ENCODE data around the gene SLC35F5.
A peak's percentile ranks its signal among the peaks of the same experiment; 100 is the strongest.

The SLC35F5 gene, protein sequence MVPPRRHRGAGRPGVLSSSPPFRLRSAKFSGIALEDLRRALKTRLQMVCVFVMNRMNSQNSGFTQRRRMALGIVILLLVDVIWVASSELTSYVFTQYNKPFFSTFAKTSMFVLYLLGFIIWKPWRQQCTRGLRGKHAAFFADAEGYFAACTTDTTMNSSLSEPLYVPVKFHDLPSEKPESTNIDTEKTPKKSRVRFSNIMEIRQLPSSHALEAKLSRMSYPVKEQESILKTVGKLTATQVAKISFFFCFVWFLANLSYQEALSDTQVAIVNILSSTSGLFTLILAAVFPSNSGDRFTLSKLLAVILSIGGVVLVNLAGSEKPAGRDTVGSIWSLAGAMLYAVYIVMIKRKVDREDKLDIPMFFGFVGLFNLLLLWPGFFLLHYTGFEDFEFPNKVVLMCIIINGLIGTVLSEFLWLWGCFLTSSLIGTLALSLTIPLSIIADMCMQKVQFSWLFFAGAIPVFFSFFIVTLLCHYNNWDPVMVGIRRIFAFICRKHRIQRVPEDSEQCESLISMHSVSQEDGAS

DNA sequence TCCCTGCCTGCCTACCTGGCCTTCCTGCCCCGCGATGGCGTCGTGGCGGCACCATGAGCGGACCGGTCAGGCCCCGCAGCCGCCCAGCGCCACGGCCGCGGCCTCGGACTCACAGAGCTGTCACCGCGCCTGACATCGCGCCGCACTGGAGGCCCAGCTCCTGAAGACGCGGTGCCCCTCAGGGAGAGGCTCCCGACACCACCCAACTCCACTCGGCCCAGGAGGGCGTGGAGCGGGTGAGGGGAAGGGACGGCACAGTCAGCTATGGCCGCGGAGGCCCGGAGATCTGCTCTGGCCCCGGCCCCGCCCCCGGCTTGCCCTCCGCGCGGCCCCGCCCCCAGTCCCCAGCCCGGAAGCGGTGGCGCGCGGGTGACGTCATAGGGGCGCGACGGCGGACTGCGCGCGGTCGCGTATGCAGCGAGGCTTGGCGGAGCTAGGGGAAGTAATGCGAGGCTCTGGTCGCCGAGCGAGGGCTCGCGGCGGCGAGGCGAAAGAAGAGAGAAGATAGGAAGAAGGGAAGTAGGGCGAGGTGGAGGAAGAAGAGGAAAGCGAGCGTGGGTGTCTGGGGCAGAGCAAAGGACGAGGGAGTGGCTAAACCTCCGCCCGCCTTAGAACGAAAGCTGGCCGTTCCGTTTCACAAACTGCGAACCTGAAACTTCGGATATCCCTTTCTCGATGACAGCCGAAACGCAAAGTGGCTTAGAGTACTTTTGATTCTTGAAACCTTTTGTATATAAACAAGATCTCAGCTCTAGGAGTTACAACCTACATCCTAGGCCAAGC, at the start of gene SLC35F5:
Gene SLC35F5 (minus strand): TSS at position 288 of the 783 bp plus-strand sequence. CDS start 233 bp downstream, at position 55.
- Histone ChIP-seq H3K27ac (ENCODE audit: low read length) (peak within 1 kb of the TSS; percentile 95), H3K79me2 (ENCODE audit: low read length) (peaks cover 22% of the 10 kb centered on the region), H3K4me1 (ENCODE audit: low read length) (peaks cover 29% of the 10 kb centered on the region), H4K20me1 (ENCODE audit: insufficient read depth, low read length) (no peaks in the 10 kb centered on the region), H3K4me3 (ENCODE audit: low read length) (peak within 1 kb of the TSS; percentile 97), H3K36me3 (replicated peaks; ENCODE audit: low read depth, low read length) (peaks cover 6% of the 10 kb centered on the region), H3K27me3 (ENCODE audit: low read depth, low read length) (no peaks in the 10 kb centered on the region), H3K9ac (ENCODE audit: low read length) (peak within 1 kb of the TSS; percentile 92), H2AFZ (ENCODE audit: low read depth, low read length) (peak within 1 kb of the TSS; percentile 66; the same call in 1 of the 2 replicates), H3K4me2 (ENCODE audit: low read length) (peak within 1 kb of the TSS; percentile 82), H3K9me3 (ENCODE audit: insufficient read depth, low read length) (no peaks in the 10 kb centered on the region)
- TF ChIP-seq, protein P1, sequence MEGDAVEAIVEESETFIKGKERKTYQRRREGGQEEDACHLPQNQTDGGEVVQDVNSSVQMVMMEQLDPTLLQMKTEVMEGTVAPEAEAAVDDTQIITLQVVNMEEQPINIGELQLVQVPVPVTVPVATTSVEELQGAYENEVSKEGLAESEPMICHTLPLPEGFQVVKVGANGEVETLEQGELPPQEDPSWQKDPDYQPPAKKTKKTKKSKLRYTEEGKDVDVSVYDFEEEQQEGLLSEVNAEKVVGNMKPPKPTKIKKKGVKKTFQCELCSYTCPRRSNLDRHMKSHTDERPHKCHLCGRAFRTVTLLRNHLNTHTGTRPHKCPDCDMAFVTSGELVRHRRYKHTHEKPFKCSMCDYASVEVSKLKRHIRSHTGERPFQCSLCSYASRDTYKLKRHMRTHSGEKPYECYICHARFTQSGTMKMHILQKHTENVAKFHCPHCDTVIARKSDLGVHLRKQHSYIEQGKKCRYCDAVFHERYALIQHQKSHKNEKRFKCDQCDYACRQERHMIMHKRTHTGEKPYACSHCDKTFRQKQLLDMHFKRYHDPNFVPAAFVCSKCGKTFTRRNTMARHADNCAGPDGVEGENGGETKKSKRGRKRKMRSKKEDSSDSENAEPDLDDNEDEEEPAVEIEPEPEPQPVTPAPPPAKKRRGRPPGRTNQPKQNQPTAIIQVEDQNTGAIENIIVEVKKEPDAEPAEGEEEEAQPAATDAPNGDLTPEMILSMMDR (IDR thresholded peaks at IDR 0.05; ENCODE audit: low read depth, low read length), result no peak
- no peak for TF ChIP-seq EZH2phosphoT487 (IDR thresholded peaks at IDR 0.05; ENCODE audit: low read depth)

DNA sequence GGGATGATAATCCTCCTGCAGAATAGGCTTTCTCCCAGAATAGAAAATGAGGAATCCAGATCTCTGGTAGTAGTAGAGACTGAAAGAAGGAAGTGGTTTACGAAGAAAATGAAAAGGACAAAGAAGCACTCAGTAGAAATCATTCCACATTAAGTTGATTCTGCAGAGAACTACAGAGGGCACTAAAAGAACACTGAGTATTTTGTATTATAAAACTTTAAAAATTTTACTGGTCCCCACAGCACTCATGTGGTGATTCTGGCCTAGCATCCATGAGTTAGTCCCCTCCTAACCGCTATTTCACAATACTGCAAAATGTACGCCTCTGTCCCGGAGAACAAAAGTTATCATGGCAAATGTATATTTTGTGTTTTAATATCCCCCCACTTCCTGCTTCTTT, 42.9 kb upstream of the SLC35F5 start:
- Histone ChIP-seq H3K9me3 (ENCODE audit: insufficient read depth, low read length) (no peaks in the 10 kb centered on the region), H3K27ac (ENCODE audit: low read length) (no peak overlapping the region), H3K36me3 (replicated peaks; ENCODE audit: low read depth, low read length) (no peaks in the 10 kb centered on the region), H3K79me2 (ENCODE audit: low read length) (no peaks in the 10 kb centered on the region), H2AFZ (ENCODE audit: low read depth, low read length) (no peak overlapping the region), H3K9ac (ENCODE audit: low read length) (no peak overlapping the region), H4K20me1 (ENCODE audit: insufficient read depth, low read length) (no peaks in the 10 kb centered on the region), H3K4me3 (ENCODE audit: low read length) (no peak overlapping the region), H3K27me3 (ENCODE audit: low read depth, low read length) (peaks cover 23% of the 10 kb centered on the region), H3K4me2 (ENCODE audit: low read length) (no peak overlapping the region), H3K4me1 (ENCODE audit: low read length) (no peaks in the 10 kb centered on the region)
- no peak for TF ChIP-seq EZH2phosphoT487 (IDR thresholded peaks at IDR 0.05; ENCODE audit: low read depth)
- TF ChIP-seq, protein P1 (IDR thresholded peaks at IDR 0.05; ENCODE audit: low read depth, low read length), result peak; percentile 32; the same call in 1 of the 2 replicates

DNA sequence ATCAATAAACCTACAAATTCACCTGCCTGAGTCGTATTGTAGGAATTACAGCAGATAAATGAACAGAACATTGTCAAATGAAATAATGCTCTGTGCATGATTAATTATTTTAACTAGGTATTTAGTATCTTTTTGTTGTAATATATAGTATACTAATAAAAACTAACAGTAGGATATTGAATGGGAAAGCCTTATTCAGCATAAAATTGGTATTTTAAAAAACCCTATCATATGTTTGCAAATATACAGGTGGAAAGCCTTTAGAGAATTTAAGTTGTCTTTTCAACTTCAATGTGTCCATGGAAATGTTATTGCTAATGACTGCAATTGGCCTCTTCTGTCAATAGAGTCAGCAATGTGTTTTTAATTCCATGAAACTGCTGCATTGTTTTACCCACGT, 40.8 kb upstream of the SLC35F5 start:
- H3K27me3 ChIP-seq (ENCODE audit: low read depth, low read length), result peaks cover 18% of the 10 kb centered on the region
- H3K9ac ChIP-seq (ENCODE audit: low read length), result no peak overlapping the region
- no peaks in the 10 kb centered on the region for H3K79me2 ChIP-seq (ENCODE audit: low read length)
- no peak overlapping the region for H3K4me2 ChIP-seq (ENCODE audit: low read length)
- no peak overlapping the region for H3K4me3 ChIP-seq (ENCODE audit: low read length)
- no peaks in the 10 kb centered on the region for H3K9me3 ChIP-seq (ENCODE audit: insufficient read depth, low read length)
- no peak overlapping the region for H3K27ac ChIP-seq (ENCODE audit: low read length)
- no peaks in the 10 kb centered on the region for H4K20me1 ChIP-seq (ENCODE audit: insufficient read depth, low read length)
- no peak for TF ChIP-seq EZH2phosphoT487 (IDR thresholded peaks at IDR 0.05; ENCODE audit: low read depth)
- TF ChIP-seq, protein P1 (IDR thresholded peaks at IDR 0.05; ENCODE audit: low read depth, low read length), result no peak
- no peaks in the 10 kb centered on the region for H3K36me3 ChIP-seq (replicated peaks; ENCODE audit: low read depth, low read length)
- peaks cover 4% of the 10 kb centered on the region for H3K4me1 ChIP-seq (ENCODE audit: low read length)
- H2AFZ ChIP-seq (ENCODE audit: low read depth, low read length), result no peak overlapping the region
